ENCODE results near the gene VPS25. TPM values are rescaled to one million over a fixed set of nuclear protein-coding genes. Genes with fewer than 3 reads are reported as not detected.

The VPS25 gene
- total and polyA plus RNA-seq, 9 of the 15 experiments (the other 6 are each of a cell fraction or from before 2014, with no cell fraction given) = 123 to 352 (median 180) TPM

- POLR2A ChIA-PET = no interaction called here
- 17% methylated on average over 3 of the region's 3 CpGs for WGBS (ENCODE audit: insufficient coverage, low coverage, missing lambda C conversion rate)
- no peaks in the 10 kb centered on the region for H3K4me1 ChIP-seq (replicated peaks in 1 of 2; ENCODE audit: control insufficient read depth in 2 of 2, insufficient read depth in 2 of 2, low read length in 2 of 2)
Observed at GRCh38 chr17:42723636-42724035, 49.6 kb upstream of the VPS25 start.

More at GRCh38 chr17:42723636-42724035, 49.6 kb upstream of the VPS25 start:
- Histone ChIP-seq H3K9ac (ENCODE audit: insufficient read depth in 1 of 2, low read depth in 2 of 2, low read length in 2 of 2) (no peak overlapping the region), H3K9me3 (replicated peaks; ENCODE audit: control insufficient read depth, insufficient read depth, low read depth, low read length) (no peaks in the 10 kb centered on the region), H3K27me3 (ENCODE audit: control insufficient read depth in 2 of 2, insufficient read depth in 2 of 2, low read length in 2 of 2) (no peaks in the 10 kb centered on the region), H3K79me2 (ENCODE audit: control insufficient read depth, insufficient read depth, low read length) (no peaks in the 10 kb centered on the region), H3K36me3 (ENCODE audit: control insufficient read depth, insufficient read depth, low read length) (peaks cover 57% of the 10 kb centered on the region), H3K9me1 (ENCODE audit: control insufficient read depth, insufficient read depth, low read length) (no peaks in the 10 kb centered on the region), H2AFZ (ENCODE audit: low read depth, low read length) (no peak overlapping the region), H3K27ac (ENCODE audit: extremely low read depth, low read depth, low read length) (no peak overlapping the region), H4K20me1 (replicated peaks; ENCODE audit: control insufficient read depth, insufficient read depth, low read length) (no peaks in the 10 kb centered on the region), H3K4me3 (no peak overlapping the region), H3K4me2 (ENCODE audit: insufficient read depth, low read length) (no peak overlapping the region)
- intact Hi-C loops (cut with micrococcal nuclease) = loop anchor here (5.0 kb wide), 1 partner anchor 214 kb away; no protein-coding TSS in a partner anchor
- ATAC-seq (no peak), FAIRE-seq (no peak), DNase-seq (ENCODE audit: extremely low read depth in 1 of 4, low spot score in 3 of 4) (no peak)
- no TSS peak for BruUV-seq (replicated peaks)
- CTCF ChIA-PET (ENCODE audit: low intra/inter-chr PET ratio) = no interaction called here
- TF ChIP-seq RBM25 (IDR thresholded peaks at IDR 0.05; ENCODE audit: low read depth, low read length, severe bottlenecking) = no peak
- no peak for TF ChIP-seq SOX6 (IDR thresholded peaks at IDR 0.05)
- TF ChIP-seq MYC (IDR thresholded peaks at IDR 0.05; ENCODE audit: low read depth, low read length) = no peak
- TF ChIP-seq MYC (CRISPR knock-in tag; IDR thresholded peaks at IDR 0.05; ENCODE audit: borderline replicate concordance, low read depth) = no peak
- TF ChIP-seq TGIF2 (CRISPR knock-in tag; IDR thresholded peaks at IDR 0.05) = no peak
- no peak for TF ChIP-seq ZFX (CRISPR knock-in tag; IDR thresholded peaks at IDR 0.05)
- no peak for TF ChIP-seq LCOR (CRISPR knock-in tag; IDR thresholded peaks at IDR 0.05)
- TF ChIP-seq NFIC (IDR thresholded peaks at IDR 0.05) = no peak
- no peak for TF ChIP-seq HDAC8 (tag; IDR thresholded peaks at IDR 0.05)
- TF ChIP-seq DLX4 (CRISPR knock-in tag; IDR thresholded peaks at IDR 0.05) = no peak
- TF ChIP-seq GMEB1 (CRISPR knock-in tag; IDR thresholded peaks at IDR 0.05) = no peak
- TF ChIP-seq RFX1 (IDR thresholded peaks at IDR 0.05) = no peak
- TF ChIP-seq ZNF583 (CRISPR knock-in tag; IDR thresholded peaks at IDR 0.05) = no peak
- TF ChIP-seq PTBP1 (IDR thresholded peaks at IDR 0.05; ENCODE audit: low read depth, low read length) = no peak
- TF ChIP-seq, protein P1, sequence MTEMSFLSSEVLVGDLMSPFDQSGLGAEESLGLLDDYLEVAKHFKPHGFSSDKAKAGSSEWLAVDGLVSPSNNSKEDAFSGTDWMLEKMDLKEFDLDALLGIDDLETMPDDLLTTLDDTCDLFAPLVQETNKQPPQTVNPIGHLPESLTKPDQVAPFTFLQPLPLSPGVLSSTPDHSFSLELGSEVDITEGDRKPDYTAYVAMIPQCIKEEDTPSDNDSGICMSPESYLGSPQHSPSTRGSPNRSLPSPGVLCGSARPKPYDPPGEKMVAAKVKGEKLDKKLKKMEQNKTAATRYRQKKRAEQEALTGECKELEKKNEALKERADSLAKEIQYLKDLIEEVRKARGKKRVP (CRISPR knock-in tag; IDR thresholded peaks at IDR 0.05) = no peak
- no peak for TF ChIP-seq ZNF780A (CRISPR knock-in tag; IDR thresholded peaks at IDR 0.05)
- no peak for TF ChIP-seq PTRF (tag; IDR thresholded peaks at IDR 0.05)
- in situ Hi-C loops (cut with MboI) = loop anchor here (5.0 to 10.0 kb wide), 2 partner anchors 99 to 211 kb away; partner anchors contain the start of gene BECN1
